Tibial artery (tissue), 4 donors: Measurements from ENCODE around the gene UVSSA.

Experiments
- DNase-seq, 2 donors: peaks; one replicate each; pipeline ENCODE4 v3.0.0-alpha.2; 2019
- H3K27ac ChIP-seq, 2 donors: fragments of 200-600 bp; sonication (generic) in 1 of 2; 1 replicate in 1 of 2; 2 replicates in 1 of 2; pipeline ENCODE4 v1.5.1; 2018 to 2019; ENCODE audit warnings: mild to moderate bottlenecking in 1 of 2
- H3K27me3 ChIP-seq, 2 donors: fragments of 200-600 bp; sonication (generic) in 1 of 2; one replicate each; pipeline versions ENCODE4 v1.5.1 to v1.6.0; 2016 to 2019
- H3K36me3 ChIP-seq, 3 donors: fragments of 200-600 bp; sonication (generic) in 2 of 3; one replicate each; pipeline ENCODE4 v1.5.1; 2016 to 2019; ENCODE audit warnings: mild to moderate bottlenecking in 2 of 3
- H3K4me1 ChIP-seq, 4 donors: fragments of 200-600 bp; sonication (generic) in 2 of 4; 1 replicate in 3 of 4; 2 replicates in 1 of 4; pipeline ENCODE4 v1.5.1; 2016 to 2019
- H3K4me3 ChIP-seq, 2 donors: fragments of 200-600 bp; sonication (generic) in 1 of 2; 1 replicate in 1 of 2; 2 replicates in 1 of 2; pipeline ENCODE4 v1.5.1; 2018 to 2019; ENCODE audit warnings: mild to moderate bottlenecking in 2 of 2
- H3K9me3 ChIP-seq, 3 donors: fragments of 200-600 bp; sonication (generic) in 1 of 3; one replicate each; pipeline ENCODE4 v1.5.1; 2016 to 2019
- CTCF ChIP-seq, 2 experiments: fragments of 200-600 bp in 1 of 2; fragments of 450-650 bp in 1 of 2; IDR thresholded peaks; one replicate each; pipeline ENCODE4 v1.5.1; 2017 to 2019; ENCODE audit warnings: antibody characterized with exemption in 2 of 2, mild to moderate bottlenecking in 1 of 2, moderate library complexity in 1 of 2
- intact Hi-C: fragments of 100-400 bp; cut with DNase I; formaldehyde crosslinking; loops from one replicate; pipeline ENCODE4 v1.15.0; 2023; ENCODE audit warnings: low total_unique reads

Gene UVSSA

GRCh38 chr4:1400191-1400805 lies 53.3 kb downstream of the UVSSA start:
- peaks cover 0 to 37% (median 26%) of the 10 kb centered on the region in 4 donors for H3K4me1 ChIP-seq
- peaks cover 0 to 5% (median 0%) of the 10 kb centered on the region in 3 donors for H3K9me3 ChIP-seq
- TF ChIP-seq CTCF (IDR thresholded peaks at IDR 0.05), result no peak
- peaks cover 0 to 6% (median 5%) of the 10 kb centered on the region in 3 donors for H3K36me3 ChIP-seq
- DNase-seq, result no peak
- H3K27me3 ChIP-seq, result peaks cover 0 to 66% of the 10 kb centered on the region in 2 donors
- H3K4me3 ChIP-seq, result no peak overlapping the region
- intact Hi-C loops, result no loop called here
- no peak overlapping the region for H3K27ac ChIP-seq

- Histone ChIP-seq H3K27ac (no peak overlapping the region), H3K9me3 (peaks cover 0 to 5% (median 0%) of the 10 kb centered on the region in 3 donors), H3K4me3 (no peak overlapping the region), H3K36me3 (no peaks in the 10 kb centered on the region), H3K27me3 (peaks cover 0 to 72% of the 10 kb centered on the region in 2 donors), H3K4me1 (peaks cover 0 to 43% (median 32%) of the 10 kb centered on the region in 4 donors)
- TF ChIP-seq CTCF (IDR thresholded peaks at IDR 0.05), result no peak
- intact Hi-C loops, result no loop called here
- peak in 1 of 2 donors; percentile 47 for DNase-seq
Observed at GRCh38 chr4:1400831-1401408, 53.9 kb downstream of the UVSSA start.

GRCh38 chr4:1401409-1402020 lies 54.5 kb downstream of the UVSSA start:
- H3K36me3 ChIP-seq, result no peaks in the 10 kb centered on the region
- DNase-seq, result peak in 1 of 2 donors; percentile 58
- H3K4me1 ChIP-seq, result peaks cover 0 to 49% (median 38%) of the 10 kb centered on the region in 4 donors
- H3K4me3 ChIP-seq, result no peak overlapping the region
- no peak overlapping the region for H3K27ac ChIP-seq
- intact Hi-C loops, result no loop called here
- no peak for TF ChIP-seq CTCF (IDR thresholded peaks at IDR 0.05)
- H3K9me3 ChIP-seq, result peaks cover 0 to 5% (median 0%) of the 10 kb centered on the region in 3 donors
- H3K27me3 ChIP-seq, result peaks cover 0 to 78% of the 10 kb centered on the region in 2 donors

- peaks cover 0 to 54% (median 43%) of the 10 kb centered on the region in 4 donors for H3K4me1 ChIP-seq
- H3K27me3 ChIP-seq, result peaks cover 0 to 84% of the 10 kb centered on the region in 2 donors
- DNase-seq, result peak in 1 of 2 donors; percentile 64
- peaks cover 0 to 5% (median 0%) of the 10 kb centered on the region in 3 donors for H3K9me3 ChIP-seq
- H3K4me3 ChIP-seq, result no peak overlapping the region
- TF ChIP-seq CTCF (IDR thresholded peaks at IDR 0.05), result no peak
- intact Hi-C loops, result no loop called here
- no peaks in the 10 kb centered on the region for H3K36me3 ChIP-seq
- H3K27ac ChIP-seq, result no peak overlapping the region
Observed at GRCh38 chr4:1402021-1402515, 55.1 kb downstream of the UVSSA start.

- intact Hi-C loops, result no loop called here
- peaks cover 0 to 89% of the 10 kb centered on the region in 2 donors for H3K27me3 ChIP-seq
Observed at GRCh38 chr4:1402516-1403091, 55.6 kb downstream of the UVSSA start.

More at GRCh38 chr4:1402516-1403091, 55.6 kb downstream of the UVSSA start:
- H3K4me1 ChIP-seq, result peaks cover 0 to 60% (median 48%) of the 10 kb centered on the region in 4 donors
- peaks cover 0 to 5% (median 0%) of the 10 kb centered on the region in 3 donors for H3K9me3 ChIP-seq
- H3K27ac ChIP-seq, result no peak overlapping the region
- DNase-seq, result peak in 1 of 2 donors; percentile 47
- no peaks in the 10 kb centered on the region for H3K36me3 ChIP-seq
- H3K4me3 ChIP-seq, result no peak overlapping the region
- TF ChIP-seq CTCF (IDR thresholded peaks at IDR 0.05), result no peak
